Measurements from ENCODE around the gene PLPP4.

The PLPP4 gene

GRCh38 chr10:120616311-120616911 lies 159.4 kb downstream of the PLPP4 start:
- no peak for DNase-seq

- DNase-seq = no peak
Observed at GRCh38 chr10:120628197-120628596, 171.2 kb downstream of the PLPP4 start.

- DNase-seq = no peak
Observed at GRCh38 chr10:120630266-120630665, 173.2 kb downstream of the PLPP4 start.

- no peak for DNase-seq
Observed at GRCh38 chr10:120632047-120632446, 175.0 kb downstream of the PLPP4 start.

- DNase-seq = no peak
Observed at GRCh38 chr10:120632942-120633341, 175.9 kb downstream of the PLPP4 start.

GRCh38 chr10:120634659-120635058 lies 177.6 kb downstream of the PLPP4 start:
- no peak for DNase-seq

All from SIG-M5 (cell line).